ENCODE measurements around the gene CLEC16A. TPM values are rescaled to one million over a fixed set of nuclear protein-coding genes. Genes with fewer than 3 reads are reported as not detected.

CLEC16A gene
- total and polyA plus RNA-seq, 9 of the 15 experiments (the other 6 are each of a cell fraction or from before 2014, with no cell fraction given): 1.00 to 22.3 (median 10.0) TPM

GRCh38 chr16:10944249-10945064, at the start of gene CLEC16A (continued):
- TF ChIP-seq, protein P1, sequence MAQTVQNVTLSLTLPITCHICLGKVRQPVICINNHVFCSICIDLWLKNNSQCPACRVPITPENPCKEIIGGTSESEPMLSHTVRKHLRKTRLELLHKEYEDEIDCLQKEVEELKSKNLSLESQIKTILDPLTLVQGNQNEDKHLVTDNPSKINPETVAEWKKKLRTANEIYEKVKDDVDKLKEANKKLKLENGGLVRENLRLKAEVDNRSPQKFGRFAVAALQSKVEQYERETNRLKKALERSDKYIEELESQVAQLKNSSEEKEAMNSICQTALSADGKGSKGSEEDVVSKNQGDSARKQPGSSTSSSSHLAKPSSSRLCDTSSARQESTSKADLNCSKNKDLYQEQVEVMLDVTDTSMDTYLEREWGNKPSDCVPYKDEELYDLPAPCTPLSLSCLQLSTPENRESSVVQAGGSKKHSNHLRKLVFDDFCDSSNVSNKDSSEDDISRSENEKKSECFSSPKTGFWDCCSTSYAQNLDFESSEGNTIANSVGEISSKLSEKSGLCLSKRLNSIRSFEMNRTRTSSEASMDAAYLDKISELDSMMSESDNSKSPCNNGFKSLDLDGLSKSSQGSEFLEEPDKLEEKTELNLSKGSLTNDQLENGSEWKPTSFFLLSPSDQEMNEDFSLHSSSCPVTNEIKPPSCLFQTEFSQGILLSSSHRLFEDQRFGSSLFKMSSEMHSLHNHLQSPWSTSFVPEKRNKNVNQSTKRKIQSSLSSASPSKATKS (CRISPR knock-in tag; IDR thresholded peaks at IDR 0.05): no peak
- TF ChIP-seq OTX1 (CRISPR knock-in tag; IDR thresholded peaks at IDR 0.05) (no peak), IRF2 (CRISPR knock-in tag; IDR thresholded peaks at IDR 0.05) (no peak), ZMIZ1 (IDR thresholded peaks at IDR 0.05; ENCODE audit: low read depth in 2 of 2, low read length in 2 of 2) (peak; percentile 18 to 37; a peak in 1 of 4 replicates)
- TF ChIP-seq, protein P2, sequence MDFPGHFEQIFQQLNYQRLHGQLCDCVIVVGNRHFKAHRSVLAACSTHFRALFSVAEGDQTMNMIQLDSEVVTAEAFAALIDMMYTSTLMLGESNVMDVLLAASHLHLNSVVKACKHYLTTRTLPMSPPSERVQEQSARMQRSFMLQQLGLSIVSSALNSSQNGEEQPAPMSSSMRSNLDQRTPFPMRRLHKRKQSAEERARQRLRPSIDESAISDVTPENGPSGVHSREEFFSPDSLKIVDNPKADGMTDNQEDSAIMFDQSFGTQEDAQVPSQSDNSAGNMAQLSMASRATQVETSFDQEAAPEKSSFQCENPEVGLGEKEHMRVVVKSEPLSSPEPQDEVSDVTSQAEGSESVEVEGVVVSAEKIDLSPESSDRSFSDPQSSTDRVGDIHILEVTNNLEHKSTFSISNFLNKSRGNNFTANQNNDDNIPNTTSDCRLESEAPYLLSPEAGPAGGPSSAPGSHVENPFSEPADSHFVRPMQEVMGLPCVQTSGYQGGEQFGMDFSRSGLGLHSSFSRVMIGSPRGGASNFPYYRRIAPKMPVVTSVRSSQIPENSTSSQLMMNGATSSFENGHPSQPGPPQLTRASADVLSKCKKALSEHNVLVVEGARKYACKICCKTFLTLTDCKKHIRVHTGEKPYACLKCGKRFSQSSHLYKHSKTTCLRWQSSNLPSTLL (IDR thresholded peaks at IDR 0.05): no peak
- TF ChIP-seq, protein P3, sequence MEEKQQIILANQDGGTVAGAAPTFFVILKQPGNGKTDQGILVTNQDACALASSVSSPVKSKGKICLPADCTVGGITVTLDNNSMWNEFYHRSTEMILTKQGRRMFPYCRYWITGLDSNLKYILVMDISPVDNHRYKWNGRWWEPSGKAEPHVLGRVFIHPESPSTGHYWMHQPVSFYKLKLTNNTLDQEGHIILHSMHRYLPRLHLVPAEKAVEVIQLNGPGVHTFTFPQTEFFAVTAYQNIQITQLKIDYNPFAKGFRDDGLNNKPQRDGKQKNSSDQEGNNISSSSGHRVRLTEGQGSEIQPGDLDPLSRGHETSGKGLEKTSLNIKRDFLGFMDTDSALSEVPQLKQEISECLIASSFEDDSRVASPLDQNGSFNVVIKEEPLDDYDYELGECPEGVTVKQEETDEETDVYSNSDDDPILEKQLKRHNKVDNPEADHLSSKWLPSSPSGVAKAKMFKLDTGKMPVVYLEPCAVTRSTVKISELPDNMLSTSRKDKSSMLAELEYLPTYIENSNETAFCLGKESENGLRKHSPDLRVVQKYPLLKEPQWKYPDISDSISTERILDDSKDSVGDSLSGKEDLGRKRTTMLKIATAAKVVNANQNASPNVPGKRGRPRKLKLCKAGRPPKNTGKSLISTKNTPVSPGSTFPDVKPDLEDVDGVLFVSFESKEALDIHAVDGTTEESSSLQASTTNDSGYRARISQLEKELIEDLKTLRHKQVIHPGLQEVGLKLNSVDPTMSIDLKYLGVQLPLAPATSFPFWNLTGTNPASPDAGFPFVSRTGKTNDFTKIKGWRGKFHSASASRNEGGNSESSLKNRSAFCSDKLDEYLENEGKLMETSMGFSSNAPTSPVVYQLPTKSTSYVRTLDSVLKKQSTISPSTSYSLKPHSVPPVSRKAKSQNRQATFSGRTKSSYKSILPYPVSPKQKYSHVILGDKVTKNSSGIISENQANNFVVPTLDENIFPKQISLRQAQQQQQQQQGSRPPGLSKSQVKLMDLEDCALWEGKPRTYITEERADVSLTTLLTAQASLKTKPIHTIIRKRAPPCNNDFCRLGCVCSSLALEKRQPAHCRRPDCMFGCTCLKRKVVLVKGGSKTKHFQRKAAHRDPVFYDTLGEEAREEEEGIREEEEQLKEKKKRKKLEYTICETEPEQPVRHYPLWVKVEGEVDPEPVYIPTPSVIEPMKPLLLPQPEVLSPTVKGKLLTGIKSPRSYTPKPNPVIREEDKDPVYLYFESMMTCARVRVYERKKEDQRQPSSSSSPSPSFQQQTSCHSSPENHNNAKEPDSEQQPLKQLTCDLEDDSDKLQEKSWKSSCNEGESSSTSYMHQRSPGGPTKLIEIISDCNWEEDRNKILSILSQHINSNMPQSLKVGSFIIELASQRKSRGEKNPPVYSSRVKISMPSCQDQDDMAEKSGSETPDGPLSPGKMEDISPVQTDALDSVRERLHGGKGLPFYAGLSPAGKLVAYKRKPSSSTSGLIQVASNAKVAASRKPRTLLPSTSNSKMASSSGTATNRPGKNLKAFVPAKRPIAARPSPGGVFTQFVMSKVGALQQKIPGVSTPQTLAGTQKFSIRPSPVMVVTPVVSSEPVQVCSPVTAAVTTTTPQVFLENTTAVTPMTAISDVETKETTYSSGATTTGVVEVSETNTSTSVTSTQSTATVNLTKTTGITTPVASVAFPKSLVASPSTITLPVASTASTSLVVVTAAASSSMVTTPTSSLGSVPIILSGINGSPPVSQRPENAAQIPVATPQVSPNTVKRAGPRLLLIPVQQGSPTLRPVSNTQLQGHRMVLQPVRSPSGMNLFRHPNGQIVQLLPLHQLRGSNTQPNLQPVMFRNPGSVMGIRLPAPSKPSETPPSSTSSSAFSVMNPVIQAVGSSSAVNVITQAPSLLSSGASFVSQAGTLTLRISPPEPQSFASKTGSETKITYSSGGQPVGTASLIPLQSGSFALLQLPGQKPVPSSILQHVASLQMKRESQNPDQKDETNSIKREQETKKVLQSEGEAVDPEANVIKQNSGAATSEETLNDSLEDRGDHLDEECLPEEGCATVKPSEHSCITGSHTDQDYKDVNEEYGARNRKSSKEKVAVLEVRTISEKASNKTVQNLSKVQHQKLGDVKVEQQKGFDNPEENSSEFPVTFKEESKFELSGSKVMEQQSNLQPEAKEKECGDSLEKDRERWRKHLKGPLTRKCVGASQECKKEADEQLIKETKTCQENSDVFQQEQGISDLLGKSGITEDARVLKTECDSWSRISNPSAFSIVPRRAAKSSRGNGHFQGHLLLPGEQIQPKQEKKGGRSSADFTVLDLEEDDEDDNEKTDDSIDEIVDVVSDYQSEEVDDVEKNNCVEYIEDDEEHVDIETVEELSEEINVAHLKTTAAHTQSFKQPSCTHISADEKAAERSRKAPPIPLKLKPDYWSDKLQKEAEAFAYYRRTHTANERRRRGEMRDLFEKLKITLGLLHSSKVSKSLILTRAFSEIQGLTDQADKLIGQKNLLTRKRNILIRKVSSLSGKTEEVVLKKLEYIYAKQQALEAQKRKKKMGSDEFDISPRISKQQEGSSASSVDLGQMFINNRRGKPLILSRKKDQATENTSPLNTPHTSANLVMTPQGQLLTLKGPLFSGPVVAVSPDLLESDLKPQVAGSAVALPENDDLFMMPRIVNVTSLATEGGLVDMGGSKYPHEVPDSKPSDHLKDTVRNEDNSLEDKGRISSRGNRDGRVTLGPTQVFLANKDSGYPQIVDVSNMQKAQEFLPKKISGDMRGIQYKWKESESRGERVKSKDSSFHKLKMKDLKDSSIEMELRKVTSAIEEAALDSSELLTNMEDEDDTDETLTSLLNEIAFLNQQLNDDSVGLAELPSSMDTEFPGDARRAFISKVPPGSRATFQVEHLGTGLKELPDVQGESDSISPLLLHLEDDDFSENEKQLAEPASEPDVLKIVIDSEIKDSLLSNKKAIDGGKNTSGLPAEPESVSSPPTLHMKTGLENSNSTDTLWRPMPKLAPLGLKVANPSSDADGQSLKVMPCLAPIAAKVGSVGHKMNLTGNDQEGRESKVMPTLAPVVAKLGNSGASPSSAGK (IDR thresholded peaks at IDR 0.05): no peak

Measured in K562 (cell line).